GM21529 (cell line): ENCODE measurements around the gene GANAB.
"Not testable (repeated sequence)": the region's sequence is repeated elsewhere in the genome, so short reads cannot be mapped to it uniquely, and the experiment has no call there.

ENCODE experiments used
- ATAC-seq: cut with Tn5 transposase; IDR thresholded peaks from one replicate; pipeline ENCODE4 v1.9.1; 2021; ENCODE audit not compliant: unreplicated experiment

Gene GANAB

DNA sequence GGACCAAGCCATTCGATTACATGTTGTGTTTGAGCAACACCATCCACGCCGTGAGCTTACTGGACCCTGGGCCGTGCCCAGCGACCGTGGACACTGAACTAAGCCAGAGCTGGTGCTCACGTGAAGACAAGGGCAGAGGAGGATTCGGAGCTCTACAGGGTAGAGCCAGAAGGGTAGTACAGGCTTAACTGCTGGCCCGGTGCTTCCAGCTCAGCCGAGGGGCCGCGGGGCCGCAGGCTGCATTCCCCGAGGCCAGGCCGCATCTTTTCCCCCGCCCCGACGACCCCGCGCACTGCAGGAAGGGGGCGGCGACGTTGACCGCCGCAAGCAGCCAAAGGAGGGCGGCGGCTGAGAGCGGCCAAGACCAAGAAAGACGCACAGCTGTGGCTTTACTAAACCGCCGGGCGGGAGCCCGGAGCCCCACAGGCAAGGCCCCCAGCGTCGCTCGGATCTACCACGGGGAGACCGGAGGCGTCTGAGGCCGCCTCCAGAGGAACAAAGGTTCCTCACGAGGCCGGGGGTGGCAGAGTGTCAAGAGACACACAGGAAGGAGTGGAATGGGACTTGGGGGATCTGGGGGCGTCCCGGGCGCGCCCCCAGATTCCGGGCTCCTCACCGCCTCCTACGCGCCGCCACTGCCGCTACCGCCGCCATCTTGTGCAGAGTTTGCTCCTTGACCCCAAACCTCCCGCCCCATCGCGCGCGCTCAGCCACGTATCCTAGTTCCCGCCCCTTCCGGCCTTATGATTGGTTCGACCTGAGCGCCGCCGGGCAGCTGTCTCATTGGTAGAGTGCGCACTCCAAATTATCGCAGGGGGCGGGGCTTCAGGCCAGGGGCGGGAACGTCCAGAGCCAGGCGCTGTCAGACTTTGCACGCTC, at the start of gene GANAB:
Gene GANAB, minus strand, starts transcription at position 668 of the 879 bp plus-strand sequence. Its CDS starts 14 bp downstream, at position 654.
- peak; percentile 95 for ATAC-seq

DNA sequence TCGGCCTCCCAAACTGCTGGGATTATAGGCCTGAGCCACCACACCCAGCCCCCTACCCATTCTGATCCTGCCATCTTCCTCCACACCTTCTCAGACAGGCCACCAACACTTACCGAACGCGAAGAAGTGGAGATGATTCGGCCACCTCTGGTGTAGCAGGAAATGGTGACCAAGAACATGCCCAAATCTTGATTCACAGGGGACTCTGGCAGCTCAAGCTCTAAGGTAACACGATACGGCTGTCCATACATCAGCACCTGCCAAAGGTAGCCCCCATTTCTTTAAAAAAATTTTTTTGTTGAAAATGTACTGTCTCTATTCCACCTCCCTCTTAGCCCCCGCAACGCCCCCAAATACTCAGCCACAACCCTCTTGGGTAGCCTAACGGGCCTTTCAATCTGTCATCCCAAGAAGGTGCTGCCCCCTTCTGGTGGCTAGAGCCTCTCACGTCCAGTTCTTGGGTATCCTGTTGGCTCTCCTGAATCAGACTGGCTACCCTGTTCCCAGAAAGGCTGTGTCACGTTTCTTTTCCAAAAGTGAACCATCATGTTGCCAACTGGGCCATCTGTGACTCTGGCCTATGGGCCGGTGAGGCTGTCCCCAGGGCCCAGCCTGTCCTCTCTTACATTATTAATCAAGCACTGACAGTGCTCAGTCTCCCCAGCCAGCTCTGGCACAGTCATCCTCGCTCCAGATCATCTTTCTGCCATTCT, 48.2 kb upstream of the GANAB start:
- no peak for ATAC-seq

GRCh38 chr11:62693624-62694023, 47.2 kb upstream of the GANAB start:
- not testable (repeated sequence) for ATAC-seq

DNA sequence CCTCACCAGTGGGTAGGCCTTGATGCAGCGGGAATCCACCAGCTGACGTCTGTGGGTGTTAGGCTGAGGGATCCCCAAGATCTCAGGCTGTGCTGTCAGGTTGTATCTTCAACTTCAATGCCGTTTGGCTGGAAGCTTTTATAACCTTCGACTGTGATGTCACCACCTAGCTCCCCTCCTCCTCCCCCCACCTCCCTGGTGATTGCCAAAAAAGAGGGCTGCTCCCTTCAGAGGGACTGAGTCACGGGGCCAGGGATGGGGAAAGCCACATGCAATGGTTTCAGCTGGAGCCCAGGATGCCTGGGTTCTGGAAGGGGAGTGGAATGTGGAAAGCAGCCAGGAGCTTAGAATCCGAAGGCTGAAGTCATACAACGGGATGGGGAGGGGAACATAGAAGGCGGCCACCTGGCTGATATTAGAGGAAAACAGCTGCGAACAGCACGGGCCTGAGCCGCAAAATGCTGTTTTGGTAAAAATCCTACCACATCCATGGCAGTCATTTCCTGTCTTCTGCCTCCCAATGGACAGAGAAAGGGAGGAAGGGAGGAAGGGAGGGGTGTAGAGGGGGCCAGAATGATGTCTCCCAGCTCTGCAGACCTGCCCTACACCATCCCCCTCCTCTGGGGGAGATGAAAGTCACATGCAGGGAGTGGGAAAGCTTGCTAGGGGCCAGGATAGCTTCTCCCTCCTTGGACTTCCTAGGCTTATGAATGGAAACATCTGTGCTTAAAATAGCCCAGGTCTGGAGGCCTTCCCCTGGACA, 43.2 kb upstream of the GANAB start, which contains the start of gene LRRN4CL:
Gene LRRN4CL, minus strand, starts transcription at position 110 of the 763 bp plus-strand sequence. CDS start 1,022 bp downstream, outside the sequence.
- ATAC-seq, result no peak

GRCh38 chr11:62688491-62688890, 42.1 kb upstream of the GANAB start:
- no peak for ATAC-seq

DNA sequence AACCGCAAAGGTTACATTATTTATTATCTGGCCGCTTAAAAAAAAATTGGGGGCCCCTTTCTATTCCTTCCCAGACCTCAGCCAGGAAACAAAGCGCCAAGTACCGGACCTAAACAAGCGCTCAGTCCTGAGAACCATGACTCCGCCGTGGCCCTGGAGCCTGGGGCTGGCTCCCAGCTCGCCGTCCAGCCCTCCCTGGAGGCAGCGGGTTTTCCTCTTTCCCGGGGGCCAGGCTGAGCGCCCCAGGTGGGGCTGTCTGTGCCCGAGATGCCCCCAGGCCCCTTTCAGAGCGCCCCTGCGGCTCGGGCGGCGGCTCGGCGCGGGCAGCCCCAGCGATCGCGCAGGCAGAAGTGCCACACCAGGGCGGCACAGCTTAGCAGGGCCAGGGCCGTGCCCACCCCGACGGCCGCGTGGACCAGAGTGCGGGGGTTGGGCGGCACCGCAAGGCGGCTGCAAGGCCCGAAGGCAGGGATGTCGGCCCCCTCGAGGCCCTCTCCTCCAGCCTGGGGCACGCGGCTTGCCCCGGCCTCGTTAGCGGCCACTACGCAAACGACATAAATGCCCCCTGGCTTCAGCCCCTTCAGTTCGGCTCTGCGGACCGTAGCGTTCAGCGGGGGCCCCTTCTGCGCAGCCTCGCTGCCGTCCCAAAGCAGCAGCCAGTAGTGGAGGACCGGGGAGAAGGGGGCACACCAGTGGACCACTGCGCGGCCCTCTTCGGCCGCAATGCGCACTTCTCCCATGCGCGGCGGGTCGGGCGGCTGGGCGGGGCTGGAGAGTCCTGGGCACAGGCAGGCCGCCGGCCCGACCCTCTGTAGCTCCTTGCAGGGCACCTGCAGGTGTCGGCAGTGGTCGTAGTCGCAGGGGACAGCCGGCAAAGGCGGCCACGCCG, 41.3 kb upstream of the GANAB start:
- no peak for ATAC-seq

DNA sequence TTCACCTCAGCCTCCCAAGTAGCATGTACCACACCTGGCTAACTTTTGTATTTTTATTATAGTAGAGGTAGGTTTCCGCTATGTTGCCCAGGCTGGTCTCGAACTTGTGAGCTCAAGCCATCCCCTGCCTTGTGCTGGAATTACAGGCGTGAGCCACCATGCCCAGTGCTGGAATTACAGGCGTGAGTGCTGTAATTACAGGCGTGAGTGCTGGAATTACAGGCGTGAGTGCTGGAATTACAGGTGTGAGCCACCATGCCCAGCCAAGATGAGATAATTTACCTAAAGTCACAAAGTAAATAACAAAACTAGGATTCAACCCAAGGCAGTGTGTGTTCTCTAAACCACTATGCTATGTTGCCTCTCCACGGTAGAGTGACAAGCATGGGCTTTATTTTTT, 36.1 kb upstream of the GANAB start:
- no peak for ATAC-seq

GRCh38 chr11:62680825-62681240, 34.4 kb upstream of the GANAB start:
- peak; percentile 55 for ATAC-seq

GRCh38 chr11:62678770-62679696, 32.6 kb upstream of the GANAB start, which contains the start of gene UBXN1:
TSS of gene UBXN1 (minus strand) at chr11:62679073. CDS start at chr11:62678923, 150 bp downstream.
- ATAC-seq, result peak; percentile 66

DNA sequence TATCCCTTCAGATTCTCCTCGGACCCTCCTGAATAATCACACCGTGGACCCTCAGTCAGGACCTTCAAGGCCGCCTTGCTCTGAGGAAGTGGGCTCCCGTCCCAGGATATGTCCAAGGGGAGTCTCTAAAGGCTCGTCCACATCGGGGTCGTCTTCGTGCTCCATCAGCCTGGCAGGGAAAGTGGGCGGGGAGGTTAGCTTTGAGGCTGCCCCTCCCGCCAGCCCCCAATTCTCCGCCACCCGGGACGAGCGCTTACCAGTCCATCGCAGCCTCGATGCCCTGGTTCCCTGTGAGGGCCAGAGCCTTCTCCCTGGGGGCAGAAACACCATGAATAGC, 32.0 kb upstream of the GANAB start:
- no peak for ATAC-seq

DNA sequence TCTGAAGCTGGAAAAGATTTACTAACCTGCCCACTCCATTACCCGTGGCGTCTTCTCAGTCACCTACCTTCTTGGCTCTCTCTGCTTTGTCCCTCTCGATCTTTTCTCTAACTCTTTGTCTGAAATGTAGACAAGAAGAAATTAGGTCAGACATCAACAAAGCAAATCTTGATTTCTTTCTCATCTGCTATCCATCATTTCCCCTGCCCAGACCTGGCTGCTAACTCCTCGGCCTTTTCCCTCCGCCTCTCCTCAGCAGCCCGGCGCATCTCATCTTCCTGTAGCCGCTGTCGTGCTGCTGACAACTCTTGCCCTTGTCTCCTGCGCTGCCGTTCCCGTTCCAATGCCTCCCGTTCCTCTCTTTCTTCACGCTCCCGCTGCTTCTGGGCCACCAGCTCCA, 31.3 kb upstream of the GANAB start:
- no peak for ATAC-seq

DNA sequence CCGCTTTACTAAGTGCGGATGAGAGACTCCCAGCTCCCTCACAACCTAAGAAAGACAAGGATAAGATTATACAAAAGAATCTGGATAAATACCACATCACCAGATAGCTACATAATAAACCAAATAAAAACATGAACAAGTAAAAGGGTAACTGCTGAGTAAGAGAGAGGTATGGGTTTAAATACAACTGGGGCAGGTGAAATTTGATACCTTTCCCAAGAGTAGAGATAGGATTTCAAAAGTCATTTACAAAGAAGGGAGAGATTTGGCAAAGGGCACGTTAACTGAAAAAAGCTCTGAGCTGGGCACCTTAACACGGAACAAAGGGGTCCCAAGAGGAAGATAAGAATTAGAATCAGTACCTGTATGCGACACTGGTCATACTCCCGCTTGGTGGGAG, 30.7 kb upstream of the GANAB start:
- ATAC-seq, result no peak

DNA sequence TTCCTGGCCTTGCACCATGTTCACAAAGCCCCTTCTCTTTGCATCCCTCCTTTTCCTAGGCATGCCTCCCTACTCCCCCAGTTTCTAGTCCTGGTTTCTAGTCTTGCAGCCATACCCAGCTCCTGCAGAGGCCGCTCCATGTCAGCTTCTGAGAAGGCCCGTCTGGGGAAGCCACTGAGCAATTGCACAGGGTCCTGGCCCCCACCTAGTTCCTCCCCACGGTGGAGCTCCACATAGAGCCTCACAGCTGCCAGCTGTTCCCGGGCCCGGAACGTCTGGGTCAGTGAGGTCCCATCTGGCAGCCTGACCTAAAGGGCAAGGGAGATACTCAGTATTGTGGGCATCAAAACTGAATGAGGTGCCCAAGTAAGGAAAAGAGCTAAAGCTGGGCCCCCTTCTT, 30.3 kb upstream of the GANAB start:
- ATAC-seq, result no peak

GRCh38 chr11:62675415-62675814, 29.0 kb upstream of the GANAB start:
- not testable (repeated sequence) for ATAC-seq

DNA sequence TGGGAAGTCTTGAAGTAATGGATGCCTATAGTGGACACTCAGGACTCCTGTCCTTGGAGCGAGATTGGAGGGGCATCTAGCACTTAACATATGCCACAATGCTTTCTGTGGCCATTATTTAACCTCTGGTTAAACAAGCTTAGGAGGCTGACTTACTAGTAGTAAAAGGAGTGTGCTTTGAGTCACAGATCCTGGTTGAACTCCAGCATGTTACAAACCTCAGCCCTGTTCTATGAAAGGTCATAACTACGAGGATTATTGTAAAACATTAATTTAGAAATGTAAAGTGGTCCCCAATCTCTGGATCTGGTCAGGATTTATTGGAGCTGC, 26.7 kb upstream of the GANAB start:
- no peak for ATAC-seq

- peak; percentile 55 for ATAC-seq
Observed at GRCh38 chr11:62671608-62672389, 25.4 kb upstream of the GANAB start, which contains the start of the genes LBHD1 and UQCC3. TSS of gene LBHD1 (minus strand) at chr11:62672267. CDS start at chr11:62670031, 2,236 bp downstream. TSS of gene UQCC3 (plus strand) at chr11:62671673. CDS start at chr11:62671746, 73 bp downstream.

DNA sequence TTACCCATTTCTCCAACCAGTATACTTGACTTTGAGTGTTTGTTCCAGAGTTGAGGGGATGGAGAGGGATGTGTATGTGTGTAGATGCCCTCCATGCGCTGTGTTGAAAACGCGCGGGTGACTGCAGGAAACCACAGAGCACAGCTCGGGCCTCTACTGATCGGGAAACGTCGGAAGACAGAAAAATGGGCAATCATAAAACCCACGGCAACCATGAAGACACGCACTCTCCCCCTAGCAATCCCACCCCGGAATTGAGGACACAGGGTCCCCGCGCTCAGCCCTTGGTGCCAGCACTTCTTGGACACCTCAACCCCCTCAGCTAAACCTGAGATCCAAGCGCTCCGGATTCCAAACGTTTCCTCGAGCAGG, 24.8 kb upstream of the GANAB start:
- ATAC-seq, result peak; percentile 8

GRCh38 chr11:62669420-62670161, 23.2 kb upstream of the GANAB start:
- ATAC-seq, result no peak
